MM.1S (cell line): ENCODE measurements around the gene NCK1.

Experiments
- DNase-seq: peaks from one replicate; pipeline ENCODE4 v3.0.0-alpha.2; 2015
- H2AFZ ChIP-seq: fragments of 300-600 bp; sonication (generic); 2 replicates; pipeline ENCODE4 v1.6.0; 2016; ENCODE audit warnings: antibody characterized with exemption, low read length
- H3F3A ChIP-seq: fragments of 300-600 bp; sonication (generic); 2 replicates; pipeline ENCODE4 v1.6.1; 2016; ENCODE audit warnings: mild to moderate bottlenecking, antibody characterized with exemption, low read length, moderate library complexity, mixed read lengths; ENCODE audit not compliant: insufficient read depth
- H3K27ac ChIP-seq: fragments of 300-600 bp; sonication (generic); 2 replicates; pipeline ENCODE4 v1.5.1; 2016; ENCODE audit warnings: mild to moderate bottlenecking, low read length
- H3K27me3 ChIP-seq: fragments of 300-600 bp; sonication (generic); replicated peaks from 2 replicates; pipeline ENCODE4 v1.6.0; 2016; ENCODE audit warnings: low read length; ENCODE audit not compliant: insufficient read depth
- H3K36me3 ChIP-seq: fragments of 300-600 bp; sonication (generic); replicated peaks from 2 replicates; pipeline ENCODE4 v1.6.1; 2016; ENCODE audit warnings: mild to moderate bottlenecking, low read length, mixed read lengths; ENCODE audit not compliant: insufficient read depth
- H3K4me1 ChIP-seq: fragments of 300-600 bp; sonication (generic); 2 replicates; pipeline ENCODE4 v1.6.1; 2016; ENCODE audit warnings: low read length, mixed read lengths
- H3K4me2 ChIP-seq: fragments of 300-600 bp; sonication (generic); 2 replicates; pipeline ENCODE4 v1.6.0; 2016; ENCODE audit warnings: low read depth, low read length
- H3K4me3 ChIP-seq: fragments of 300-600 bp; sonication (generic); 2 replicates; pipeline ENCODE4 v1.5.1; 2016; ENCODE audit warnings: low read length, mixed read lengths
- H3K79me2 ChIP-seq: fragments of 300-600 bp; sonication (generic); 2 replicates; pipeline ENCODE4 v1.6.1; 2016; ENCODE audit warnings: mixed run types, low read length, mixed read lengths
- H3K9ac ChIP-seq: fragments of 300-600 bp; sonication (generic); 2 replicates; pipeline ENCODE4 v1.6.1; 2016; ENCODE audit warnings: low read length, mixed read lengths
- H3K9me2 ChIP-seq: fragments of 300-600 bp; sonication (generic); replicated peaks from 2 replicates; pipeline ENCODE4 v1.6.1; 2016; ENCODE audit warnings: mild to moderate bottlenecking, low read length, mixed read lengths; ENCODE audit not compliant: insufficient read depth
- H3K9me3 ChIP-seq: fragments of 300-600 bp; sonication (generic); replicated peaks from 2 replicates; pipeline ENCODE4 v1.6.1; 2016; ENCODE audit warnings: mild to moderate bottlenecking, low read length, mixed read lengths; ENCODE audit not compliant: insufficient read depth
- H4K20me1 ChIP-seq: fragments of 300-600 bp; sonication (generic); 2 replicates; pipeline ENCODE4 v1.6.1; 2016; ENCODE audit warnings: mild to moderate bottlenecking, low read length, moderate library complexity, mixed read lengths; ENCODE audit not compliant: insufficient read depth
- EZH2 ChIP-seq: fragments of 300-600 bp; sonication (generic); optimal IDR thresholded peaks from 2 replicates; pipeline ENCODE3; 2017; ENCODE audit warnings: low read depth, mild to moderate bottlenecking, antibody characterized with exemption, low read length, mixed read lengths
- EZH2phosphoT487 ChIP-seq: fragments of 300-600 bp; sonication (generic); IDR thresholded peaks from 2 replicates; pipeline ENCODE4 v1.6.1; 2018; ENCODE audit warnings: antibody characterized with exemption, low read length
- TF ChIP-seq, protein P1 (sequence below): fragments of 300-600 bp; sonication (generic); IDR thresholded peaks from 2 replicates; pipeline ENCODE4 v1.5.1; 2016; ENCODE audit warnings: antibody characterized with exemption, low read length, mixed read lengths

NCK1 gene

DNA sequence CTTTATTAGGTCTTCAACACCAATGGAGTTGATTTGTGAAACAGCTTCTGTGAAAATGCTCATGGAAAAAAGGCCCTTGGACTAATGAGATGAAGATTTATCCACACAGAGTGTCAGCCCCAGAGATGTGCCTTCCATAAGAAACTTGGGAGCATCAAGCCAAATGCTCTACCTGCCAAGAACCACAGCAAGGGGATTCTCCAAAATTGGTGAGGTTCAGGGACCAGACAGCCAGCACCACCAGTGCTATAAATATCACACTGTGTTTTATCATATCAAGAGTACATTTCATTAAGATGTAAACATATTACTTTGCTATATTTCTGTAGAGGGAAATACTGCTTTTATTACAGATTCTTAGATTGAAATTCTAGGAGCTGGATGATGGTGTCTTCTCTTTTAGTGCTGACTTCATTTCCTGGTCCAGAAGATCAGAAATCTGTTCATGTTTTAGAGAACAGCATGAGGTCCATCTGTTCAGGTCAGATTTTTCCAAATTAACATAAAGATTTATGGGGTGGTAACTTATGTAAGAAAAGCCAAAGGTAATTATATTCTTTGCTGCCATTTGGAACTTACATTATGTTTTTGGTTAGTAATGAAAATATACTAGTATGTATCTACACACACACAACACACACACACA is 25.4 kb upstream of the NCK1 start:
- Histone ChIP-seq H3K9me2 (no peaks in the 10 kb centered on the region), H3K36me3 (no peaks in the 10 kb centered on the region), H3K27me3 (no peaks in the 10 kb centered on the region), H3K79me2 (no peaks in the 10 kb centered on the region), H2AFZ (no peak overlapping the region), H3K9me3 (no peaks in the 10 kb centered on the region), H4K20me1 (no peaks in the 10 kb centered on the region), H3F3A (no peaks in the 10 kb centered on the region), H3K4me1 (0 out of 2 replicates have a peak, but pooled peaks cover 5% of the 10 kb centered on the region), H3K27ac (no peak overlapping the region), H3K9ac (no peak overlapping the region), H3K4me3 (no peak overlapping the region), H3K4me2 (no peak overlapping the region)
- TF ChIP-seq, protein P1, sequence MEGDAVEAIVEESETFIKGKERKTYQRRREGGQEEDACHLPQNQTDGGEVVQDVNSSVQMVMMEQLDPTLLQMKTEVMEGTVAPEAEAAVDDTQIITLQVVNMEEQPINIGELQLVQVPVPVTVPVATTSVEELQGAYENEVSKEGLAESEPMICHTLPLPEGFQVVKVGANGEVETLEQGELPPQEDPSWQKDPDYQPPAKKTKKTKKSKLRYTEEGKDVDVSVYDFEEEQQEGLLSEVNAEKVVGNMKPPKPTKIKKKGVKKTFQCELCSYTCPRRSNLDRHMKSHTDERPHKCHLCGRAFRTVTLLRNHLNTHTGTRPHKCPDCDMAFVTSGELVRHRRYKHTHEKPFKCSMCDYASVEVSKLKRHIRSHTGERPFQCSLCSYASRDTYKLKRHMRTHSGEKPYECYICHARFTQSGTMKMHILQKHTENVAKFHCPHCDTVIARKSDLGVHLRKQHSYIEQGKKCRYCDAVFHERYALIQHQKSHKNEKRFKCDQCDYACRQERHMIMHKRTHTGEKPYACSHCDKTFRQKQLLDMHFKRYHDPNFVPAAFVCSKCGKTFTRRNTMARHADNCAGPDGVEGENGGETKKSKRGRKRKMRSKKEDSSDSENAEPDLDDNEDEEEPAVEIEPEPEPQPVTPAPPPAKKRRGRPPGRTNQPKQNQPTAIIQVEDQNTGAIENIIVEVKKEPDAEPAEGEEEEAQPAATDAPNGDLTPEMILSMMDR, result no peak
- TF ChIP-seq EZH2, result no peak
- TF ChIP-seq EZH2phosphoT487, result no peak
- DNase-seq, result no peak

DNA sequence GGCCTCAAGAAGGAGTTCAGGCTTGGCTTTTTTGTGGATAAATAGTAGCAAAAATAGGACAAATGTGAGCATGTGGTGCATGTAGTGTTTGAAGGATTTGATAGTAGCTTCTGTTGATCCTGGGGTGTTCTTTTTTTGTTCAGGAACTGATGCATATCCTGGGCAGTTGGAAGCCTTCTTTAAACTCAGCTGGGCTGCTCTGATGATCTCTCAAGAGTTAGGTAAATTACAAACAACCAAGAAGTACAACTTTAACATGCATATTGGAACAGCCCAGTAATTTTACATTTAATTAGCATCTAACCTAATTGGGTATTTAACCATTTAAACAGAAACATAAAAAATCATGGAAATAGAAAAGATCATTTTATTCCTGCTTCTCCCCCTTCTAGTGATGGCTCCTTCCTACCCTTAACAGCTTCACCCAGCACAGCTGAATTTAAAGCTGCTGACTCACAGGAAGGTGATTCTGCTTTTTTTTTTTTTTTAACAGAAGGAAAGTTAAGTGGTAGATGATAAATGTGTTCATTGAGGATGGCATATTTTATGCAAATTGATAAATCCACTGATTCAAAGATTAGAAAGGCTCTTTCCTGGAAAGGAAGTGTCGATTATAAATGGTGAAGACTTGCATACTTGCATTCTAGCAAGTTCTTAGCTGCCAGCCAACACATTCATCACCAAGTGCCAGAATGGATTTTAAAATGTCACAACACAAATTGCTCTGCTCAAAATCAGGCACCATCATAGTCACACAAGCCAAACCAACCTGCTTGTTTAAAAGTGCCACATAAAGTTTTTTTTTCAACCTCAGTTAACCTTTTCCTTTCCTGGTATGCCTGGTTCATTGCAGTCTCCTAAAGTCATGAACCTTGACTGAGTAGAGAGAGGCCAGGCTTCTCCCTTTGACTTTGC is 23.1 kb upstream of the NCK1 start:
- TF ChIP-seq EZH2 (no peak), EZH2phosphoT487 (no peak)
- TF ChIP-seq, protein P1, result no peak
- H3K9ac ChIP-seq, result no peak overlapping the region
- no peaks in the 10 kb centered on the region for H3F3A ChIP-seq
- H3K79me2 ChIP-seq, result no peaks in the 10 kb centered on the region
- no peak overlapping the region for H3K4me3 ChIP-seq
- H3K36me3 ChIP-seq, result no peaks in the 10 kb centered on the region
- H2AFZ ChIP-seq, result no peak overlapping the region
- H3K9me2 ChIP-seq, result no peaks in the 10 kb centered on the region
- no peaks in the 10 kb centered on the region for H3K27me3 ChIP-seq
- 0 out of 2 replicates have a peak, but pooled peaks cover 5% of the 10 kb centered on the region for H3K4me1 ChIP-seq
- H3K9me3 ChIP-seq, result no peaks in the 10 kb centered on the region
- no peak overlapping the region for H3K4me2 ChIP-seq
- DNase-seq, result no peak
- H4K20me1 ChIP-seq, result no peaks in the 10 kb centered on the region
- H3K27ac ChIP-seq, result no peak overlapping the region

DNA sequence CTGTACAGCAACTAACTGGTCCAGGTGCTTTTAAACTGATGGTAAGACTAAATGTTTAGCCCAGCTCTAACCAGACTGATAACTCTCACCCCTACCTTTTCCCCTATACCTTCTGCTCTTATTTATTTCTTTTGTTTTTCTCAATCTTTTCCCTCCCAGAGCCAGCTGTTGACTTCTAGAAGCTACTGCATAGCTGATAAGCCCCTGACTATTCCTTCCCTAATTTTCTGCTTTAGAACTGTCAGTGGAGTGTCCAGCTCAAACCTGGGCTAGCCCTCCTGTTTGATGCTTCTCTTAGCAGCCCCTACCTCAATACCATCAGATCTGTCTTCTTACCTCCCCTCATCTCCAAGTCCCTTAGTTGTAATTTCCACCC is 22.5 kb upstream of the NCK1 start:
- no peak overlapping the region for H3K9ac ChIP-seq
- no peak overlapping the region for H3K27ac ChIP-seq

More for the DNA sequence above, 22.5 kb upstream of the NCK1 start:
- TF ChIP-seq, protein P1, result no peak
- TF ChIP-seq EZH2phosphoT487 (no peak), EZH2 (no peak)
- H3K9me2 ChIP-seq, result no peaks in the 10 kb centered on the region
- H3K79me2 ChIP-seq, result no peaks in the 10 kb centered on the region
- no peaks in the 10 kb centered on the region for H3F3A ChIP-seq
- H3K9me3 ChIP-seq, result no peaks in the 10 kb centered on the region
- no peak overlapping the region for H2AFZ ChIP-seq
- no peak overlapping the region for H3K4me2 ChIP-seq
- H3K36me3 ChIP-seq, result no peaks in the 10 kb centered on the region
- no peak overlapping the region for H3K4me3 ChIP-seq
- H4K20me1 ChIP-seq, result no peaks in the 10 kb centered on the region
- no peaks in the 10 kb centered on the region for H3K27me3 ChIP-seq
- H3K4me1 ChIP-seq, result 0 out of 2 replicates have a peak, but pooled peaks cover 5% of the 10 kb centered on the region
- no peak for DNase-seq
